ENCODE data around the gene LRP6. TPM values are rescaled to one million over a fixed set of nuclear protein-coding genes. Genes with fewer than 3 reads are reported as not detected.
"Not testable (repeated sequence)": the region's sequence is repeated elsewhere in the genome, so short reads cannot be mapped to it uniquely, and the experiment has no call there.

The LRP6 gene
- 70.0 TPM for total RNA-seq

DNA sequence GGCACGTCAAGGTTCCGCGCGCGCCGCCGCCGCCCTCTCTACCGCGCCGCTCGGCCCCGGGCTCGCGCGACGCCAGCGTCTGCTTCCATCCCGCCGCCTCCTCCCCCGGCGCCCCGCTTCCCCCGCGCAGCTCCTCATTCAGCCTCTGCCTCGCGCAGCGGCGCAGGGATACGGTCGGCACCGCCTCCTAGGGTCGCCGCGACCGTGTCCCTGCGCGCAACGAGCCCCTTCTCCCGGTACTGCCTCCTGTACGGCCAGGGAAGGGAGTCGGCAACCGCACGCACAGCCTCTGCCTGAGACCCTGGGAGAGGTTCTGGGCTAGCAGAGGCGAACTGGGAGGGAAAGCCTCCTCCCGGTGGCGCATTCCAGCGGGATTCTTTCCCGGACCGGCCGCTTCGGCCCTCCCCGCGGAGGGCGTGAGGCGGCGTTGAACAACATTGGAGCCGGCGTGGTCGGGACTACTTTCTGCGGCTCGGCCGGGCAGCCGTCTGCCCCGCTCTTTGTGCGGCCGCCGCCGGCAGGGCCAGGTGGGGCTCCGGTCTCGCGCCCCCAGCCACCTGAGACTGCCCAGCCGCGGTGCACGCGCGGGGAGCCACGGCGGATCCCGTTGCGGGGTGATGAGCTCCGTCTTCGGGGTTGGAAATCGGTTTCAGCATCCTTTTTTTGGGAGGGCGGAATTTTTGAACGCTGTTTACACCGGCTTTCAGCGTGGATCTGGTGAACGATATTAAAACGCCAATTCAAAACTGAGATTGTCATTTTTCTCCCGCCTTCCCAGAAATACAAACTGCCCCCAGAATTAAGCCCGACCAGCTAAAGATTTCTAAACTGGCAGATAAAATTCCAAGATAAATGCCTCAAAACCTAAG is at the start of gene LRP6:
Gene LRP6 (minus strand): TSS at position 172 of the 869 bp plus-strand sequence. CDS start 309 bp downstream, outside the sequence.
- peaks cover 0 to 4% of the 10 kb centered on the region in 2 donors for H3K4me1 ChIP-seq
- intact Hi-C loops (cut with DNase I) = loop anchor here (1.0 to 5.0 kb wide), 7 partner anchors 65 to 450 kb away; partner anchors contain the start of genes BORCS5, CDKN1B, CREBL2 and DUSP16
- peak within 1 kb of the TSS; percentile 99 for H3K27ac ChIP-seq
- H3K4me3 ChIP-seq = peak within 1 kb of the TSS; percentile 63 to 87
- H3K36me3 ChIP-seq = no peaks in the 10 kb centered on the region
- no peaks in the 10 kb centered on the region for H3K27me3 ChIP-seq
- no peaks in the 10 kb centered on the region for H3K9me3 ChIP-seq
- TF ChIP-seq, protein P1, sequence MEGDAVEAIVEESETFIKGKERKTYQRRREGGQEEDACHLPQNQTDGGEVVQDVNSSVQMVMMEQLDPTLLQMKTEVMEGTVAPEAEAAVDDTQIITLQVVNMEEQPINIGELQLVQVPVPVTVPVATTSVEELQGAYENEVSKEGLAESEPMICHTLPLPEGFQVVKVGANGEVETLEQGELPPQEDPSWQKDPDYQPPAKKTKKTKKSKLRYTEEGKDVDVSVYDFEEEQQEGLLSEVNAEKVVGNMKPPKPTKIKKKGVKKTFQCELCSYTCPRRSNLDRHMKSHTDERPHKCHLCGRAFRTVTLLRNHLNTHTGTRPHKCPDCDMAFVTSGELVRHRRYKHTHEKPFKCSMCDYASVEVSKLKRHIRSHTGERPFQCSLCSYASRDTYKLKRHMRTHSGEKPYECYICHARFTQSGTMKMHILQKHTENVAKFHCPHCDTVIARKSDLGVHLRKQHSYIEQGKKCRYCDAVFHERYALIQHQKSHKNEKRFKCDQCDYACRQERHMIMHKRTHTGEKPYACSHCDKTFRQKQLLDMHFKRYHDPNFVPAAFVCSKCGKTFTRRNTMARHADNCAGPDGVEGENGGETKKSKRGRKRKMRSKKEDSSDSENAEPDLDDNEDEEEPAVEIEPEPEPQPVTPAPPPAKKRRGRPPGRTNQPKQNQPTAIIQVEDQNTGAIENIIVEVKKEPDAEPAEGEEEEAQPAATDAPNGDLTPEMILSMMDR (IDR thresholded peaks at IDR 0.05) = no peak
- peak; percentile 35 to 92 for DNase-seq (ENCODE audit: low spot score in 2 of 2)

GRCh38 chr12:12315838-12316237 is 49.0 kb upstream of the LRP6 start:
- no peaks in the 10 kb centered on the region for H3K9me3 ChIP-seq
- no peak for DNase-seq (ENCODE audit: low spot score in 2 of 2)
- no peaks in the 10 kb centered on the region for H3K36me3 ChIP-seq
- no peaks in the 10 kb centered on the region for H3K27me3 ChIP-seq
- H3K27ac ChIP-seq = no peak overlapping the region
- TF ChIP-seq, protein P1 (IDR thresholded peaks at IDR 0.05) = no peak
- no peak overlapping the region for H3K4me3 ChIP-seq
- H3K4me1 ChIP-seq = peaks cover 0 to 4% of the 10 kb centered on the region in 2 donors
- intact Hi-C loops (cut with DNase I) = no loop called here

DNA sequence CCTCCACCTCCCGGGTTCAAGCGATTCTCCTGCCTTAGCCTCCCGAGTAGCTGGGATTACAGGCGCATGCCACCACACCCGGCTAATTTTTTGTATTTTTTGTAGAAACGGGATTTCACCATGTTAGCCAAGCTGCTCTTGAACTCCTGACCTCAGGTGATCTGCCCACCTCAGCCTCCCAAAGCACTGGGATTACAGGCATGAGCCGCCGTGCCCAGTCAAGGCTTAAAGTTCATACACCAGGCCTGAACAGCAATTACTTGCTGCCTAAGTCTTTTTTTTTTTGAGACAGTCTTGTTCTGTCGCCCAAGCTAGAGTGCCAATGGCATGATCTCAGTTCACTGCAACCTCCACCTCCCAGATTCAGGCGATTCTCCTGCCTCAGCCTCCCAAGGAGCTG is 43.9 kb upstream of the LRP6 start:
- H3K4me1 ChIP-seq; intact Hi-C loops (cut with DNase I); H3K27me3 ChIP-seq; DNase-seq (ENCODE audit: low spot score in 2 of 2); H3K9me3 ChIP-seq; H3K4me3 ChIP-seq; H3K27ac ChIP-seq; H3K36me3 ChIP-seq: not testable (repeated sequence)

GRCh38 chr12:12305568-12306300 is 38.9 kb upstream of the LRP6 start:
- TF ChIP-seq, protein P1 (IDR thresholded peaks at IDR 0.05) = no peak
- DNase-seq (ENCODE audit: low spot score in 2 of 2) = no peak
- Histone ChIP-seq H3K4me1 (no peaks in the 10 kb centered on the region), H3K27ac (no peak overlapping the region), H3K27me3 (no peaks in the 10 kb centered on the region), H3K4me3 (no peak overlapping the region), H3K9me3 (no peaks in the 10 kb centered on the region), H3K36me3 (no peaks in the 10 kb centered on the region)
- intact Hi-C loops (cut with DNase I) = no loop called here

- H3K4me1 ChIP-seq = no peaks in the 10 kb centered on the region
- H3K4me3 ChIP-seq = no peak overlapping the region
- TF ChIP-seq, protein P1 (IDR thresholded peaks at IDR 0.05) = no peak
- no peak for DNase-seq (ENCODE audit: low spot score in 2 of 2)
- H3K36me3 ChIP-seq = no peaks in the 10 kb centered on the region
- no peaks in the 10 kb centered on the region for H3K27me3 ChIP-seq
- intact Hi-C loops (cut with DNase I) = no loop called here
- no peaks in the 10 kb centered on the region for H3K9me3 ChIP-seq
- no peak overlapping the region for H3K27ac ChIP-seq
These were observed 36.1 kb upstream of the LRP6 start for GRCh38 chr12:12302976-12303375.

DNA sequence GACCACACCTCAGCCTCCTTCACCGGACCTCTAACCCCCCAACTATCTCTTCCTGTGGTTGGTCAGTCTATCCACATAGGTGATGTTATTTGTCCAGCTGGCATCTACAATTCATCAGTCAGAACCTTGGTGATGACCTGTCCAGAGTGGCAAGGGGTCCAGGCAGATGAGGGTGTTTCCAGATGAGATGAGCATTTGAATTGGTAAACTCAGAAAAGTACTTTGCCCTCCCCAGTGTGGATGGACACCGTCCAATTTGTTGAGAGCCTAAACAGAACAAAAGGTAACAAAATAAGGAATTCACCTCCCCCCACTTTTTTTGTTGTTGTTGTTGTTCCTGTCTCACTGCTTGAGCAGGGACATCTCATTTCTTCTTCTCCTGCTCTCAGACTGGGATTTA is 34.3 kb upstream of the LRP6 start:
- no peak overlapping the region for H3K27ac ChIP-seq
- no peak for DNase-seq (ENCODE audit: low spot score in 2 of 2)
- TF ChIP-seq, protein P1 (IDR thresholded peaks at IDR 0.05) = no peak
- no peaks in the 10 kb centered on the region for H3K4me1 ChIP-seq
- intact Hi-C loops (cut with DNase I) = no loop called here
- no peaks in the 10 kb centered on the region for H3K36me3 ChIP-seq
- H3K9me3 ChIP-seq = no peaks in the 10 kb centered on the region
- no peak overlapping the region for H3K4me3 ChIP-seq
- no peaks in the 10 kb centered on the region for H3K27me3 ChIP-seq

All from ascending aorta (tissue), 2 donors.